Measurements from ENCODE around the gene SLC29A3.
A peak's percentile ranks its signal among the peaks of the same experiment; 100 is the strongest.

The SLC29A3 gene

DNA sequence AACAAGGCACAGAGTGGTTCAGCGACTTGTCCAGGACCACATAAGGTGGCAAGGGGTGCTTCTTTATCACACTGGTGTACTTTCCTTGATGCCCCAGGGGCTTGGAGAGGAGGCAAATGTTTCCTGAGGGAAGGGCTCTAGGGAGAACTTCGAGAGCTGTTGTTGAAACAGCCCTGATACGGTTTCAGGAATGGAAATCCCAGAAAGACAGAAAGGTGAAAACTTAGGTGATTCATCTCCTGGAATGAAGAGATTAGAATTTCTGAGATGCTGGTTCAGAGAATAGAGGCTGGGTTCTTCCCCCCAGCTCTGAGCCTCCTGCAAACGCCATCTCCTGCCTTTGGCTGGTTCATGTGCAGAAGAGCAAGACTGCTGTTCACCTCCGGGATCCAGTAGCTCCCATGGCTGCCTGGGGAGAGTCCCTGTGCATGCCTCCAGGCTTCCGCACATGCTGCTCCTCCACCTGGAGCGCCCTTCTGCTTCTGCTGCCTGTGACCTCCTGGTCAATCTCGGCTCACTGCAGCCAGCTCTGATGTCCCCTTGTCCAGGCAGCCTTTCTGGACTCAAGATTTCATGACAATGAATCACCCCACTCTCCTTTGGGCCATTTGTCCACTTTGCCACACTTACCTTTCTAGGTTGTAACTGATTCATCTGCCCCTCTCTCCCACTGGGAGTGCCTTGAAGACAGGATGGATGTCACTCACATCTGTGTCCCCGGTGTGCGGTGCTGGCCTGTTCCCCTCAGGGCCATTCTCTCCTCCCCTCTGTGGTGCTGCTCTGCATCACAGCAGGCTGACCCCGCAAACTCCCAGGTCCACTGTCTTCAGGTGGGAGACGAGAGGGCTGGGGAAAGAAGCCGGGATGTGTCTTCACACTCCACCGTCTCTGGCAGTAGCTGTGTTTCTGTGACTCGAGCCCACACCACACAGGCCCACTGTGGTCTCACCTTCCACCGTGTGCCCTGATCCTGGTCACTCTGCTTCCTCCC is 74.0 kb downstream of the SLC29A3 start:
- no peak for DNase-seq (ENCODE audit: low read depth)

DNA sequence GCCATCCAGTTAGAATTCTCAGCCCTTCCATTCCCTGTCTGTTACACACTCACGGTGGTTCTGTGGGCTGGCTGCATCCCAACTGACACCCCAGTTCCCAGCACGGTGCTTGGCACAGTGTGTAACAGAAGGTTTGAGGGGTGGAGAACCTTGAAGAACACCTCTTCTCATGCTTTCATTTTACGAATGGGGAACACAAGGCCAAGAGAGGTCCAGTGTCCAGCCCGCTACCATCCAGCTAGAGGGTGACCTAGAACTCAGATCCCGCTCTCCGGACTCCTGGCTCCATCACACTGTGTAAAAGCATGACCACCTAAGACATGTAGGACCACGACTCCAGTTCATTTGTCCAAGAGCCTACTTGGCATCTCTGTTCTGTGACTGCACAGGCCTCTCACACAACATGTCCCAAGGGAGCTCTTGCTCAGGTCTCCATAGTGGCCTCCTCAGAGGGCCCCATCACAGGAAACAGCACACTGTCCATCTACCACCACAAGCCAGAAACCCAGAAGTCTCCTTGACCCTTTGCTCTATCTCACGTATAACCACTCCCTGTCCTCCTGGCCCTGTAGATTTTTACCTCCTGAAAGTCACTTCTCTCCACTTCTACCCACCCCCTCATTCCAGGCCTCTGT is 74.9 kb downstream of the SLC29A3 start:
- no peak for DNase-seq (ENCODE audit: low read depth)

DNA sequence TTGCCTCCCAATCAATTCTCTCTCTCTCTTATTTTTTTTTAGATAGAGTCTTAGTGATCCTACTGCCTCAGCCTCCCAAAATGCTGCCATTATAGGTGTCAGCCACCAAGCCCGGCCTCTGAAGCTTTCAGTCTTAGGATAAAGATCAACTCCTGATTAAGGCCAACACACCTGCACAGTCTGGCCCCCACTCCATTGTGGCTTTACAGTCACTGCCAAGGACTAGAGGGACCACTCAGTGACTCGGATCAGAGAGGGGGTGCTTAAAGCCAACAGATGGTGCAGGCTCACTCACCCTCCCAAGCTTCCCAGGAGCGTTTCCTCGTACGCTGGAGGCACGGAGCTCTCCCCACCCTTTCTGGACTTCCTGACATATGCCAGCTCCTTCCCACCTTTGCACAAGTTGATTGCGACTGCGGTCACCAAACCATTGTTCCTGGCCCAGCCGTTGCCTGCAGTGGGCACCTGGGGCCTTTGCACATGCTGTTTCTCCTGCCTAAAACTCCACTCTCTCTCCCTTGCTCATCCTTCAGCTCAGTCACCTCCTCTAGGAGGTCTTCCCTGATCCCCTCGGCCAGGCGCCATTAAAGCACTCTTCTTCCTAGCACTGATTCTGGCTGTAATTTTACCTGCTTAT is 76.0 kb downstream of the SLC29A3 start:
- DNase-seq (ENCODE audit: low read depth) = no peak

DNA sequence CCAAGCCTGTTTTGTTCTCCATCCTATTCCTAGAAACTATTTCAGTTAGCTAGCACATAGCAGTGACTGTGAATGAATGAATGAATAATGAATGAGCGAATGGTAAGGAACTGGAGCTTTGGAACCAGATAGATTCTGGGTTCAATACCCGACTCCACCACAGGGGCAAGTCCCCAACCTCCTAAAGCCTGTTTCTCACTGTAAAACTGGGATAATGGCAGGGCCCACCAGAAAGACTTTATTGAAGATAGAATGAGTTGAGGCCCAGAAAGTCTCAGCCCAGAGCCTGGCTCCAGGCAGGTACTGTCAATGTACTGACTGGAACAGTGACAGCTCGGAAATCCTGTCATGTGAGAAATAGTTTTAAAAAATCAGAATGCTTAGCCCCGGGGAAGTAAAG is 76.6 kb downstream of the SLC29A3 start:
- DNase-seq (ENCODE audit: low read depth) = no peak

DNA sequence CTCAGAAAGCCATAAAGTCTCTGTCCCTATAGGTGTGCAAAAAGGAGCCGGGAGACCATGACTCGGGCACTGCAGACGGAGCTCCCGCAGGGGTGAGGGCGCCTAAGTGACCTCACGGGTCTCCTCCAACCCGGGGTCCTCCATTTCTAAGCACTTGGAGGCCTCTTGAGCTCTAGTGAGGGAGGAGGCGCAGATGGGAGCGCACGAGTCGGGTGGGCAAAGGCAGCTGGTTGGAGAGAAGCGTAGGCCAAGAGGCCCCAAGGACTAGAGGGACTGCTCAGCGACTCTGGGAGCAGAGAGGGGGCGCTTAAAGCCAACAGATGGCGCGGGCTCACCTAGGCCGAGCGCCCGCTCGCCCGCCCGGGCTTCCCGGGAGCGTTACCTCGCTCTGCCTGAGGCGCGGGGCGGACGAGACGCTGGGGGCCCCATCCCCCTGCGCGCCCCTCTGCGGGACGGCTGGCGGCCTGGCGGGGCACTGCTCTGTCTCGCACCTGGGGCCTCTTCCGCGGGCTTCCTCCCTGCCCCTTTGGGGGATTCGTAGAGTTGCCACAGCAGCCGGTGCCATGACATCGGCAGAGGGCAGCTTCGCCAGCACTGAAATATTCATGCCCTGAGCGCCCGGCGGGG is 77.1 kb downstream of the SLC29A3 start:
- peak; percentile 8 for DNase-seq (ENCODE audit: low read depth)

DNA sequence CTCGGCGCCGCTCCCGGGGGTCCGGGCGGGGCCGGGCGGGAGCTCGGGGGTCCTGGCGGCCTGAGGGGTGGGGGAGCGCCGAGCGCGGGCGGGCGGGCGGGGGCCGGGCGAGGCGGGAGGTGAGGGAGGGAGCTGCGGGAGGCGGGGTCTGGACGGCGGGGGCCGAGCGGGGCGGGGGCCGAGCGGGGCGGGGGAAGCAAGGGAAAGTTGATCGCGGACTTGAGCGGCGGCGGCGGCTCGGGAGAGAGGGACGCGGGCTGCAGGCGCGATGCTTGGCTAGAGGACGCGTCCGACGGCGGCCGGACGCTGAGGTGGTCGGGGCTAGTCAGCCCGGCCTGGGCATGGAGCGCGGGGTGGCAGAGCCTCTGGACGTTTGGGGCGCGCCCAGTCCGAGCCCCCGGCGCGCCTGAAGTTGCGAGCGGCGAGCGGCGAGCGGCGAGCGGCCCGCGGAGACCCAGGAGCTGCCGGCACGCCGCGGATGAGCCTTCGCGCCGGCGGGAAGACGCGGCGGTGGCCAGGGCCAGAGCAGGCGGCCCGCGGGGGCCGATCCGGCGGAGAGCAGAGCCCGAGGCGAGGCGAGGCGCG is 77.7 kb downstream of the SLC29A3 start, which contains the start of gene CDH23:
Gene CDH23 (plus strand): TSS at position 210 of the 585 bp plus-strand sequence. CDS start 42,912 bp downstream, outside the sequence.
- peak; percentile 5 for DNase-seq (ENCODE audit: low read depth)

DNA sequence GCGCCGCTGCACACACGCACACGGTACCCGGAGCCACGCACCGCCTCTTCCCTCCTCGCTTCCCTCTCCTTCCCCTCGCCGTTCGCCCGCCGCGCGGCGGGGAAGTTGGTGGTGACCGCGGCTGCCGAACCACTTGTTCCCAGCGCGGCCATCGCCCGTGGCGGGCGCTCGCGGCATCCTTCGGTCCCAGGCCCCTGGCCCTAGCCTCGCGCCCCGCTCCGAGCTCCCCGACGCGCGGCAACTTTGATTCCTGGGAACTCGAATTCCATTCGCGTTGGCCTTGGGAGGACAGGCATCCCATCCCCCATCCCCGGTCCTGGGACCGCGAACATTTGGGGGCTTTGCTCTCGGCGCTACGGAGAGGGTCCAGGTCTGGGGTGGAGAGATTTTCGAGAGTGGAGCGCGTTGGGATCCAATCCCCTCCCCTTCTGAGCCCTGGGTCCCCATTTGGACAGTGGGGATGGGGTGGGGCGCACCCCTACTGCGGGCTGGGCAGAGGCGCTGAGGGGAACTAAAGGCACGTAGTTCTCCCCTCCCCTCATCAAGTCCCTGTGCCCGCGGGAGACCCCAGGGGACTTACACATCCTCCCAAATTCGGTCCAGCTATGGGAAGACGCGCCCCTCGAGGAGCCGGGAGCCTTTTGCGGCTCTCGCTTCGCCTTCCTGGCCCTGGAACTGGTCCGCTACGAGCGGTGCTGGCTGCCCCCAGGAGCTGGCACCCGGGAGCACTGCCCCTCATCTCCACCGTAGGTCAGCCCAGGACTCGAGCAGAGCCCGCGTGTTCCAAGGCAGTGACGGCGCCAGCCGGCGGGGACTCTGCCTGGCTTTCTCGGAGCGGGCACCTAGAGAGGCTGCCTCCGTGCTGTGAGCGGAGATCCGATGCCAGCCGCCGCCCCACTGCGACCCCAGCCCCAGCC is 78.5 kb downstream of the SLC29A3 start:
- no peak for DNase-seq (ENCODE audit: low read depth)

DNA sequence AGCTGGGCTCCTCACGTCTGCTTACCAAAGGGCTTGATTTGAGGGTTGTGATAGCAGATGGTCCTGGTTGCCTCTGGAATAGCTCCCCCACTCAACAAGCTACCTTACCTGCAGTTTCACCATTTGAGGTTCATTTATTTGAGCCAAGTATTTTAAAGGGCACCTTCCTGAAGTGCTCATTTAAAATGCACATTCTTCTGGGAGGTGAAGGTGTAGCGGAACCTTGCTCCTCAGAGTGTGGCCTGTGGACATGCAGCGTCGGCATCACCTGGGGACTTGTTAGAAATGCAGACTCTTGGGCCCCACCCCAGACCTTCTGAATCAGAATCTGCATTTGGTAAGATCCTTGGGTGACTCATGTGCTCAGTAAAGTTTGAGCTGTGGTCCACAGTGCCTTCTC is 79.9 kb downstream of the SLC29A3 start:
- no peak for DNase-seq (ENCODE audit: low read depth)

DNA sequence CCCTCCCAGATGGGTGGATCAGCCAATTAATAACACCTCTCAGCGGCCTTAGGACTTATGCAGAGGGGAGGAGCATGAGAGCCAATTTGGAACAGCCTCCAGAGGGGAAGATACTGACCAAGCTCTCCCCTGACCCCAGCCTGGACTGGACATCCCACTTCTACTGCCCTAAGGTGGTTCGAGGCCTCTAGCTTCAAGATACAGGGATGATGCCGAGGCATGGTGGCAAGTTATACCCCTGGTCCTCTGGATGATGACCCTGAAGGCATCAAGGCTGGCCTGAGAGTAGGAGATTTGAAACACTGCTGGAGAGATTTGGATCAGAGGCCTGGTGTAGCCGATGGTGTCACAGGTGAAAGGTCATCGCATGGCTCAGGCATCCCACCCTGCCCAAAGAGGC is 80.9 kb downstream of the SLC29A3 start:
- DNase-seq (ENCODE audit: low read depth) = no peak

DNA sequence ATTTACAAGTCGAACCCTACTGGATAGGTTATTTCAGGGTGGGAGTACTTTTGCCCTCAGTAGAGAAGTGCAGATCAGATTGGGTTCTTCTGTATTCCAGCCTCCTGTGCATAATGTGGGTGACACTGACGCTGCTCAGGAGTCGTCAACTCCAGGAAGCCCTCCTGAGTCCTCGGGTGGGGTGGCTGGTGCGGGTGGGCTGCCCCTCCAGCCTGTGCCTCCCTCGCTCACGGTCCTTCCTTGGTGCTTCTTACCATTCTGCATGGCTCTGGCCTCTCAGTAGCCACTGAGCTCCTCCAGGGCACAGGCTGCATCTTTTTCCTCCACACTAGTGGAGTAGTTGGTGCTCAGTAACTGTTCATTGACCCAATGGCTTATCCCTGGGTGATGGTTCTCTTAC is 82.0 kb downstream of the SLC29A3 start:
- DNase-seq (ENCODE audit: low read depth) = no peak

DNA sequence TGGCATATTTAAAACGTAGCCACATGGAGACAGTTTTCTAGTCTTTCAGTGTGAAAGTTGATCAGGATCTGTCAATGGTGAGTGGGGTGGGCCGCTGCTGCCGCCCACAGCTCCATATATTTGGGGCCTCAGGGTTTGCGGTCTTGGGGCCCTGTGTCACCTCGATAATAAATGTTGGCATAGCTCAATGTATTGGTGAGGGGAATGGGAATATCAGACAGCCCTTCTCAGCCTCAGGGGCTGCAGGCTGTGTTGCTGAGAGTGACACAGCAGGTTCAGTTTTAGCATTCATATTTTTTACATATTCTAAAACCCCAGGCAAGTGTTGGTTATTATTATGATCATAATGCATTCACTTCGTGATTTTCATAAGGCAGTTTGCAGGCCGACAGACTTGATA is 82.9 kb downstream of the SLC29A3 start:
- DNase-seq (ENCODE audit: low read depth) = no peak

DNA sequence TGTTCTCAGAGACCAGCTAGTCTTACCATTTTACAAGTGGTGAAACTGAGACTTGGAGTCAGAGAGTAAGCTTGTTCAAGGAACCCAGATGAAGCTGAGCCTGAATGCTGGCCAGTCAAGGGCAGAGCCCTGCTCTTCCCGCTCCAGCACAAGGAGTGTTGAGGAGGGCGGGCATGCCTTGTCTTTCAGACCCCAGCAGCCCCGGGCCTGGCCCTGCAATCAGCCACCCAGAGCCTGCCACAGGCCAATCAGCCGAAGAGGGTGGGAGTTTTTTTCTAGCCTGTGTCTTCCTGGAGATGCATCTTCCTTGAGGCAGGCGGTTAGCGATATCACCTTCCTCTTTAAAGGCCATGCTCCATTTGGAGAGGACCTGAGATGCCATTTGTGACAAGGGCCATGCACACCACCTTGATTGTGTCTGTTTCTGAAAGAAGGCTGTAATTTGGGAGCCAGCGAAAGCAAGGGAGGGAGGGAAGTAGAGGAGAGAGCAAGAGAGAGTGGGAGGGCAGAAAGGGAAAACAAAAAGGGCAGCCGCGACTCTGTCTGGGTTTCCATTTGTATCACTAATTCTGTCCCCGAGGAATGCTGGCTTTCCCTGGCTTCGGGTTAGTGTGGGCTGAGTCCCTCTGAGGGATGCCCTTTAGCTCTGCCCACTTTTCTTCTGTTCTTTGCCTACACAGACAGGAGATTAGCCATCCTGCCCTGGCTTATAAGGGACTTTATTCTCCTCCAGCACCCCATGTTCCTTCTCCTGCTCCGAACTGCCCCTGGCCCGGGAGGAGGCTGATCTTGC is 85.6 kb downstream of the SLC29A3 start:
- DNase-seq (ENCODE audit: low read depth) = no peak

DNA sequence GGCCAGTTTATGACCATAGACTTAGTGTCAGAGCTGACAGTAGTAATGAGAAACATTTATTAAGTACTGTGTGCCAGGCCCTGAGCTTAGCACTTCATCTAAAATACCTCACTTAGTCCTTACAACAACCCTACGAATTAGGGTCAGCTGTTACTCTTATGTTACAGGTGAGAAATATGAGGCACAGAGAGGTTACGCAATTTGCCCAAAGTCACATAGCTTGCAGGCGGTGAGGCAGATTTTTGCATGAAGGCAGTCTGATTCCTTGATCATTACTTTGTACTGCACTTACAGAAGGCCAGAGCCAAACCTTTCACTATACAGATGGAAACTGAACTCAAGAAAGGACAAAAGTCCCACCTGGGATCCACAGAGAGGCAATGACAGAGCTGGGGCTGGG is 87.8 kb downstream of the SLC29A3 start:
- no peak for DNase-seq (ENCODE audit: low read depth)

DNA sequence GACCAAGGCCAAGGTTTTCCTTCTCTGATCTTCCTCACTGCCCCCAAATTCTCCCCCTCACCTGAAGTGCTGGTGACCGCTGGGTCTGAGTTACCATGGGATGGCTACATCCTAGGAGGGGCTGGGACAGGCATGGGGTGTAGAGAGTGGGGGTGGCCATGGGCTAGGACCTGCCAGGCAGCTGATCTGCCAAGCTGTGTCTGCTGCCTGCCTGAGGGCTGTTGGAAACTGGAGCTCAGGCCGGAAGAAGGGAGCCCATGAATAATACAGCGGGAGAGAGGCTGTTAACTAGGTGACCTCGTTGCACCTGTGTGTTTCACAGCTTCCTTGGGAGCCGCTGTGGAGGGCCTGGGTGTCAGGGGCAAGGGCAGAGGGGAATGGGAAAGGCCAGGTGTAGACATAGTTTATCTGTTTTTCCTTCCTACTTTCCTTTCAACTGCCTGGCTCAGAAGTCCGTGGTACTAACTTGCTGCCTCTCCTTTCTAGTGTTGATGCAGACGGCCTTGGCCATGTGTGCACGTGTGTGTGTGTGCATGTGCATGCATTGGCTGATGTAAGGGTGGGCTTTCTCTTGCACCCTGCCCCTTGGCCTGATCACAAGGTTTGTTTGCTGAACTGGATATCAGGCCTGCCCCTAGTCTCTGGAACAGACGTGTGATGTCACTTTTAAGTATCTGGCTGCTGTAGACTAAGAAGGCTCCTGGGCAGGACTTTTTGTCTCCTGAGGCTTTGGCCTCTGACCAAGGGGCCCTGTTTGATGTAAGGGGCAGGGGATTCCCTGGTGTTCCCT is 89.6 kb downstream of the SLC29A3 start:
- no peak for DNase-seq (ENCODE audit: low read depth)

DNA sequence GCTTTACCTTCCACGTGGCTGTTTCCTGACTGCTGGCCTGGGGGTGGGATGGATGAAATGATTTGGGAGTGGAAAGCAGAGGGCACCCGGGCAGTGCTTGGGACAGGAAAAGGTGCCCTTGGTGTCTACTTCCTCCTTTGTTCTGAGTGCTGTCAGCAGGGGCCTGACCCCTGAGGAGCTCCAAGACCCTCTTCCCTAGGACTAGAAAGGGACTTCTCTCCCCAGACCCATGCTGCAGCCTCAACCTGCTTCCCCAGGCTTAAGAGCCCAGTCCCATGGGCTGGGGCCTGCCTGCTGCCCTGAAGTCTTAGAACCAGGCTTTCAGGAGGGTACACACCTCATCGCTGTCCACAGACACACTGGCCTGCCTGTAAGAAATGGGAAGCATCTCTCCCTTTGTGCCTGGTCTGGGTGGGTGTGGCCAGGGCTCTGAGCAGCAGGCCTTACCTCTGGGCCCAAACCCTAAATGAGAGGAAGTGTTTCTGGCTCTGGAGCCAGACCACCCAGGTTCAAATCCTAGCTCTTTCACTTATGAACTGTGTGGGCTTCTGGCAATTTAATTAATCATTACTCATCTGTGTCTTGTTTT is 90.6 kb downstream of the SLC29A3 start:
- DNase-seq (ENCODE audit: low read depth) = no peak

All from EH (cell line).